Measurements from ENCODE around the gene DEFB128. TPM values are rescaled to one million over a fixed set of nuclear protein-coding genes. Genes with fewer than 3 reads are reported as not detected.

DEFB128 gene
- total RNA-seq, 6 experiments from 2014 or later: not detected

GRCh38 chr20:152131-152530 is 37.4 kb downstream of the DEFB128 start:
- 60% methylated on average over 1 of the region's 1 CpG for WGBS (ENCODE audit: insufficient coverage, low coverage, low lambda C conversion rate, missing lambda C conversion rate)
- H3K27me3 ChIP-seq: no peaks in the 10 kb centered on the region
- no peak overlapping the region for H3K27ac ChIP-seq
- intact Hi-C loops (cut with DNase I): no loop called here
- no peaks in the 10 kb centered on the region for H3K36me3 ChIP-seq
- ATAC-seq (no peak), DNase-seq (no peak)
- no peak overlapping the region for H3K4me3 ChIP-seq
- TF ChIP-seq POLR2A (IDR thresholded peaks at IDR 0.05) (no peak), CTCF (IDR thresholded peaks at IDR 0.05) (no peak)
- H3K4me1 ChIP-seq: no peaks in the 10 kb centered on the region
- no peaks in the 10 kb centered on the region for H3K9me3 ChIP-seq

GRCh38 chr20:145877-146276 is 43.6 kb downstream of the DEFB128 start:
- intact Hi-C loops (cut with DNase I): no loop called here
- no peak overlapping the region for H3K27ac ChIP-seq
- no peak for DNase-seq
- 50% methylated on average over 2 of the region's 2 CpGs for WGBS (ENCODE audit: insufficient coverage, low coverage, low lambda C conversion rate, missing lambda C conversion rate)
- no peak for ATAC-seq
- H3K36me3 ChIP-seq: no peaks in the 10 kb centered on the region
- H3K4me1 ChIP-seq: no peaks in the 10 kb centered on the region
- no peak for TF ChIP-seq CTCF (IDR thresholded peaks at IDR 0.05)
- TF ChIP-seq POLR2A (IDR thresholded peaks at IDR 0.05): no peak
- no peaks in the 10 kb centered on the region for H3K9me3 ChIP-seq
- no peaks in the 10 kb centered on the region for H3K27me3 ChIP-seq
- H3K4me3 ChIP-seq: no peak overlapping the region

- no peak within 1 kb of the TSS for H3K4me3 ChIP-seq
- WGBS (ENCODE audit: insufficient coverage, low coverage, low lambda C conversion rate, missing lambda C conversion rate): 44% methylated on average over 1 of the region's 1 CpG
- no peaks in the 10 kb centered on the region for H3K27me3 ChIP-seq
- ATAC-seq: no peak
- no peak for TF ChIP-seq POLR2A (IDR thresholded peaks at IDR 0.05)
- no peaks in the 10 kb centered on the region for H3K9me3 ChIP-seq
- H3K36me3 ChIP-seq: no peaks in the 10 kb centered on the region
- DNase-seq: no peak
- no peaks in the 10 kb centered on the region for H3K4me1 ChIP-seq
- intact Hi-C loops (cut with DNase I): no loop called here
- H3K27ac ChIP-seq: no peak within 1 kb of the TSS
These were observed 47.2 kb downstream of the DEFB128 start, which contains the start of gene DEFB126 for GRCh38 chr20:142290-142689. DEFB126 (plus strand) TSS chr20:142590; CDS start chr20:142629, 39 bp downstream.

Other genes with a start within 250 kb of the DEFB128 start
- not detected for gene DEFB125, start 102.0 kb downstream of the DEFB128 start, total RNA-seq
- not detected for gene DEFB126, start 47.1 kb downstream of the DEFB128 start, total RNA-seq
- gene DEFB127, start 32.3 kb downstream of the DEFB128 start, total RNA-seq: not detected
- gene DEFB129, start 37.5 kb upstream of the DEFB128 start, total RNA-seq: not detected
- gene DEFB132, start 68.0 kb upstream of the DEFB128 start, total RNA-seq: under 1 TPM in 3 of 6 experiments, not detected in 3; 0.30 to 0.35 (median 0.31) TPM
- gene C20orf96, start 101.0 kb upstream of the DEFB128 start, total RNA-seq: 1 to 10 TPM in 4 of 6 experiments, under 1 TPM in 2; 0.62 to 2.5 (median 1.8) TPM
- 1 to 10 TPM; 4.2 to 7.5 (median 5.9) TPM for gene ZCCHC3, start 107.9 kb upstream of the DEFB128 start, total RNA-seq
- 1 to 10 TPM; 3.6 to 6.4 (median 4.6) TPM for gene SOX12, start 135.8 kb upstream of the DEFB128 start, total RNA-seq
- 1 to 10 TPM; 1.3 to 4.1 (median 1.9) TPM for gene NRSN2, start 157.4 kb upstream of the DEFB128 start, total RNA-seq
- gene TRIB3, start 191.0 kb upstream of the DEFB128 start, total RNA-seq: 100 to 1,000 TPM in 2 of 6 experiments, 10 to 100 TPM in 4; 15.1 to 139 (median 34.1) TPM
- 100 to 1,000 TPM in 2 of 6 experiments, 10 to 100 TPM in 4; 63.1 to 113 (median 85.6) TPM for gene RBCK1, start 218.6 kb upstream of the DEFB128 start, total RNA-seq